ENCODE measurements around the gene HOXB4. TPM values are rescaled to one million over a fixed set of nuclear protein-coding genes. Genes with fewer than 3 reads are reported as not detected.

The HOXB4 gene
- total RNA-seq, 1 experiment from 2014 or later: 9.7 TPM

- no peak for DNase-seq (ENCODE audit: low spot score)
- H3K36me3 ChIP-seq (ENCODE audit: insufficient read depth, low read length, poor library complexity, severe bottlenecking): no peaks in the 10 kb centered on the region
- no TSS peak for BruUV-seq (replicated peaks)
- ChIA-PET CTCF (interaction anchor here (1.5 kb wide), 1 partner anchor 71 kb away, joined by 5 read pairs; no protein-coding TSS in a partner anchor), POLR2A (ENCODE audit: low non-redundant PET) (no interaction called here)
- TF ChIP-seq CTCF (conservative IDR thresholded peaks at IDR 0.05; ENCODE audit: low read depth, low read length) (no peak), EZH2 (IDR thresholded peaks at IDR 0.05; ENCODE audit: borderline replicate concordance, low read depth, low read length, poor library complexity, severe bottlenecking) (no peak)
- H3K9me3 ChIP-seq (ENCODE audit: low read depth, low read length, poor library complexity, severe bottlenecking): no peaks in the 10 kb centered on the region
- H3K4me1 ChIP-seq (ENCODE audit: insufficient read depth, low read length, poor library complexity, severe bottlenecking): peaks cover 76% of the 10 kb centered on the region
- H3K27ac ChIP-seq (ENCODE audit: low read depth, low read length, poor library complexity, severe bottlenecking): peak overlapping the region; percentile 53
- H3K4me3 ChIP-seq (ENCODE audit: low read depth, low read length, poor library complexity, severe bottlenecking): peak overlapping the region; percentile 54
- H3K27me3 ChIP-seq (replicated peaks; ENCODE audit: insufficient read depth, low read depth, low read length, poor library complexity): no peaks in the 10 kb centered on the region
- intact Hi-C loops (cut with micrococcal nuclease; ENCODE audit: unreplicated experiment): no loop called here
Observed at GRCh38 chr17:48563867-48564187, 14.3 kb downstream of the HOXB4 start.

GRCh38 chr17:48563385-48563838 lies 14.7 kb downstream of the HOXB4 start:
- peak overlapping the region; percentile 53 for H3K27ac ChIP-seq (ENCODE audit: low read depth, low read length, poor library complexity, severe bottlenecking)
- DNase-seq (ENCODE audit: low spot score): no peak
- no TSS peak for BruUV-seq (replicated peaks)
- TF ChIP-seq CTCF (conservative IDR thresholded peaks at IDR 0.05; ENCODE audit: low read depth, low read length) (no peak), EZH2 (IDR thresholded peaks at IDR 0.05; ENCODE audit: borderline replicate concordance, low read depth, low read length, poor library complexity, severe bottlenecking) (no peak)
- H3K4me1 ChIP-seq (ENCODE audit: insufficient read depth, low read length, poor library complexity, severe bottlenecking): peaks cover 72% of the 10 kb centered on the region
- CTCF ChIA-PET: interaction anchor here (1.5 kb wide), 1 partner anchor 71 kb away, joined by 5 read pairs; no protein-coding TSS in a partner anchor
- H3K27me3 ChIP-seq (replicated peaks; ENCODE audit: insufficient read depth, low read depth, low read length, poor library complexity): no peaks in the 10 kb centered on the region
- H3K9me3 ChIP-seq (ENCODE audit: low read depth, low read length, poor library complexity, severe bottlenecking): no peaks in the 10 kb centered on the region
- intact Hi-C loops (cut with micrococcal nuclease; ENCODE audit: unreplicated experiment): no loop called here
- POLR2A ChIA-PET (ENCODE audit: low non-redundant PET): no interaction called here
- peak overlapping the region; percentile 54 for H3K4me3 ChIP-seq (ENCODE audit: low read depth, low read length, poor library complexity, severe bottlenecking)
- no peaks in the 10 kb centered on the region for H3K36me3 ChIP-seq (ENCODE audit: insufficient read depth, low read length, poor library complexity, severe bottlenecking)

- ChIA-PET POLR2A (ENCODE audit: low non-redundant PET) (no interaction called here), CTCF (no interaction called here)
- no TSS peak for BruUV-seq (replicated peaks)
Observed at GRCh38 chr17:48562934-48563333, 15.2 kb downstream of the HOXB4 start.

More at GRCh38 chr17:48562934-48563333, 15.2 kb downstream of the HOXB4 start:
- Histone ChIP-seq H3K36me3 (ENCODE audit: insufficient read depth, low read length, poor library complexity, severe bottlenecking) (no peaks in the 10 kb centered on the region), H3K9me3 (ENCODE audit: low read depth, low read length, poor library complexity, severe bottlenecking) (no peaks in the 10 kb centered on the region), H3K4me1 (ENCODE audit: insufficient read depth, low read length, poor library complexity, severe bottlenecking) (peaks cover 69% of the 10 kb centered on the region), H3K27ac (ENCODE audit: low read depth, low read length, poor library complexity, severe bottlenecking) (peak overlapping the region; percentile 7), H3K4me3 (ENCODE audit: low read depth, low read length, poor library complexity, severe bottlenecking) (peak overlapping the region; percentile 54), H3K27me3 (replicated peaks; ENCODE audit: insufficient read depth, low read depth, low read length, poor library complexity) (no peaks in the 10 kb centered on the region)
- intact Hi-C loops (cut with micrococcal nuclease; ENCODE audit: unreplicated experiment): no loop called here
- no peak for TF ChIP-seq EZH2 (IDR thresholded peaks at IDR 0.05; ENCODE audit: borderline replicate concordance, low read depth, low read length, poor library complexity, severe bottlenecking)
- no peak for TF ChIP-seq CTCF (conservative IDR thresholded peaks at IDR 0.05; ENCODE audit: low read depth, low read length)
- DNase-seq (ENCODE audit: low spot score): no peak

All from A673 (cell line).